ENCODE data around the gene GPC6. TPM values are rescaled to one million over a fixed set of nuclear protein-coding genes. Genes with fewer than 3 reads are reported as not detected.

The GPC6 gene
- polyA plus RNA-seq, 1 donor from 2014 or later: 9.0 TPM

DNA sequence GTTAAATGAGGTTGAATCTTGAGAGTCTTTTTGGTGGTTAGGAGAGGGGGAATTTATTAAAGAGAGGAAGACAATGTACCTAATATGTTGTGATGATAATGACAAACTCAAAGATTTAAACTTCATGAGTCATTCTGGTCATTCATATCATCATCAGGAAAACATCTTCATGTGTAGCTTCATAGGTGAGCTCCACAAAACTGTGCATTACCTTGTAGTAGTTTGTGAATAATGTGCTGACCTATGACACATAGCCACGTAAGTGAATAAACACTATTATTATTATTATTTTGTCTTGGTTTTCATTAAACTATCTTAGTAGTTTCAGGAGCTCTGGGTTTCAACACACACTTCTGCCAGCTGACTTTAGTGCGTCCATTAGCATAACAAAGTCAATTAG, 997 bp upstream of the GPC6 start:
- H3K9me2 ChIP-seq (ENCODE audit: insufficient read depth, low read length): no peaks in the 10 kb centered on the region
- no peak overlapping the region for H3K9ac ChIP-seq (ENCODE audit: low read length)
- peaks cover 4% of the 10 kb centered on the region for H3F3A ChIP-seq (ENCODE audit: insufficient read depth, low read length, poor library complexity, severe bottlenecking)
- no peak overlapping the region for H3K27ac ChIP-seq (ENCODE audit: low read length)
- H3K36me3 ChIP-seq (ENCODE audit: insufficient read depth, low read length): no peaks in the 10 kb centered on the region
- H2AFZ ChIP-seq (ENCODE audit: low read depth, low read length): no peak overlapping the region
- H3K27me3 ChIP-seq (ENCODE audit: insufficient read depth, low read depth, low read length): no peaks in the 10 kb centered on the region
- H3K4me2 ChIP-seq (ENCODE audit: low read length): no peak overlapping the region
- H4K20me1 ChIP-seq (ENCODE audit: insufficient read depth): no peaks in the 10 kb centered on the region
- no peaks in the 10 kb centered on the region for H3K9me3 ChIP-seq (ENCODE audit: low read length)
- TF ChIP-seq RAD21 (conservative IDR thresholded peaks at IDR 0.05) (no peak), EZH2 (IDR thresholded peaks at IDR 0.05; ENCODE audit: borderline replicate concordance, insufficient read depth, low read length, poor library complexity, severe bottlenecking) (no peak), EP300 (conservative IDR thresholded peaks at IDR 0.05; ENCODE audit: poor library complexity, severe bottlenecking) (no peak), POLR2AphosphoS5 (IDR thresholded peaks at IDR 0.05) (no peak), SMC3 (conservative IDR thresholded peaks at IDR 0.05; ENCODE audit: poor library complexity) (no peak), MXI1 (conservative IDR thresholded peaks at IDR 0.05; ENCODE audit: poor library complexity, severe bottlenecking) (no peak), TAF1 (IDR thresholded peaks at IDR 0.05; ENCODE audit: low read depth) (no peak), CTCF (IDR thresholded peaks at IDR 0.05; ENCODE audit: poor library complexity, severe bottlenecking) (no peak)
- TF ChIP-seq, protein P1, sequence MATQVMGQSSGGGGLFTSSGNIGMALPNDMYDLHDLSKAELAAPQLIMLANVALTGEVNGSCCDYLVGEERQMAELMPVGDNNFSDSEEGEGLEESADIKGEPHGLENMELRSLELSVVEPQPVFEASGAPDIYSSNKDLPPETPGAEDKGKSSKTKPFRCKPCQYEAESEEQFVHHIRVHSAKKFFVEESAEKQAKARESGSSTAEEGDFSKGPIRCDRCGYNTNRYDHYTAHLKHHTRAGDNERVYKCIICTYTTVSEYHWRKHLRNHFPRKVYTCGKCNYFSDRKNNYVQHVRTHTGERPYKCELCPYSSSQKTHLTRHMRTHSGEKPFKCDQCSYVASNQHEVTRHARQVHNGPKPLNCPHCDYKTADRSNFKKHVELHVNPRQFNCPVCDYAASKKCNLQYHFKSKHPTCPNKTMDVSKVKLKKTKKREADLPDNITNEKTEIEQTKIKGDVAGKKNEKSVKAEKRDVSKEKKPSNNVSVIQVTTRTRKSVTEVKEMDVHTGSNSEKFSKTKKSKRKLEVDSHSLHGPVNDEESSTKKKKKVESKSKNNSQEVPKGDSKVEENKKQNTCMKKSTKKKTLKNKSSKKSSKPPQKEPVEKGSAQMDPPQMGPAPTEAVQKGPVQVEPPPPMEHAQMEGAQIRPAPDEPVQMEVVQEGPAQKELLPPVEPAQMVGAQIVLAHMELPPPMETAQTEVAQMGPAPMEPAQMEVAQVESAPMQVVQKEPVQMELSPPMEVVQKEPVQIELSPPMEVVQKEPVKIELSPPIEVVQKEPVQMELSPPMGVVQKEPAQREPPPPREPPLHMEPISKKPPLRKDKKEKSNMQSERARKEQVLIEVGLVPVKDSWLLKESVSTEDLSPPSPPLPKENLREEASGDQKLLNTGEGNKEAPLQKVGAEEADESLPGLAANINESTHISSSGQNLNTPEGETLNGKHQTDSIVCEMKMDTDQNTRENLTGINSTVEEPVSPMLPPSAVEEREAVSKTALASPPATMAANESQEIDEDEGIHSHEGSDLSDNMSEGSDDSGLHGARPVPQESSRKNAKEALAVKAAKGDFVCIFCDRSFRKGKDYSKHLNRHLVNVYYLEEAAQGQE (IDR thresholded peaks at IDR 0.05; ENCODE audit: borderline replicate concordance): no peak
- H3K4me3 ChIP-seq (ENCODE audit: low read length): peak overlapping the region; percentile 85
- H3K79me2 ChIP-seq (replicated peaks; ENCODE audit: insufficient read depth, low read length): peaks cover 23% of the 10 kb centered on the region

- H3K9ac ChIP-seq (ENCODE audit: low read length): peak overlapping the region; percentile 78
- H3K36me3 ChIP-seq (ENCODE audit: insufficient read depth, low read length): no peaks in the 10 kb centered on the region
- H3K4me3 ChIP-seq (ENCODE audit: low read length): peak overlapping the region; percentile 85
- no peaks in the 10 kb centered on the region for H4K20me1 ChIP-seq (ENCODE audit: insufficient read depth)
- no peaks in the 10 kb centered on the region for H3K9me3 ChIP-seq (ENCODE audit: low read length)
- peaks cover 4% of the 10 kb centered on the region for H3F3A ChIP-seq (ENCODE audit: insufficient read depth, low read length, poor library complexity, severe bottlenecking)
- H3K79me2 ChIP-seq (replicated peaks; ENCODE audit: insufficient read depth, low read length): peaks cover 28% of the 10 kb centered on the region
- peak overlapping the region; percentile 81 for H3K27ac ChIP-seq (ENCODE audit: low read length)
- no peaks in the 10 kb centered on the region for H3K9me2 ChIP-seq (ENCODE audit: insufficient read depth, low read length)
- peak overlapping the region; percentile 64 for H3K4me2 ChIP-seq (ENCODE audit: low read length)
- no peaks in the 10 kb centered on the region for H3K27me3 ChIP-seq (ENCODE audit: insufficient read depth, low read depth, low read length)
- TF ChIP-seq POLR2AphosphoS5 (IDR thresholded peaks at IDR 0.05) (no peak), EP300 (conservative IDR thresholded peaks at IDR 0.05; ENCODE audit: poor library complexity, severe bottlenecking) (no peak)
- peak overlapping the region; percentile 48 for H2AFZ ChIP-seq (ENCODE audit: low read depth, low read length)
Measured at GRCh38 chr13:93226065-93226622, 463 bp upstream of the GPC6 start.

Data from neural cell (in vitro differentiated cells).